SKM-1 treated with dmso at 0.1 percent for 144 hours (cell line): ENCODE results near the gene CERS6.
"Not testable (repeated sequence)": the region's sequence is repeated elsewhere in the genome, so short reads cannot be mapped to it uniquely, and the experiment has no call there.

Source experiments
- DNase-seq: peaks from one replicate; lab custom pipeline; 2025; ENCODE audit not compliant: unreplicated experiment; lab: John Stamatoyannopoulos, UW

Gene CERS6

DNA sequence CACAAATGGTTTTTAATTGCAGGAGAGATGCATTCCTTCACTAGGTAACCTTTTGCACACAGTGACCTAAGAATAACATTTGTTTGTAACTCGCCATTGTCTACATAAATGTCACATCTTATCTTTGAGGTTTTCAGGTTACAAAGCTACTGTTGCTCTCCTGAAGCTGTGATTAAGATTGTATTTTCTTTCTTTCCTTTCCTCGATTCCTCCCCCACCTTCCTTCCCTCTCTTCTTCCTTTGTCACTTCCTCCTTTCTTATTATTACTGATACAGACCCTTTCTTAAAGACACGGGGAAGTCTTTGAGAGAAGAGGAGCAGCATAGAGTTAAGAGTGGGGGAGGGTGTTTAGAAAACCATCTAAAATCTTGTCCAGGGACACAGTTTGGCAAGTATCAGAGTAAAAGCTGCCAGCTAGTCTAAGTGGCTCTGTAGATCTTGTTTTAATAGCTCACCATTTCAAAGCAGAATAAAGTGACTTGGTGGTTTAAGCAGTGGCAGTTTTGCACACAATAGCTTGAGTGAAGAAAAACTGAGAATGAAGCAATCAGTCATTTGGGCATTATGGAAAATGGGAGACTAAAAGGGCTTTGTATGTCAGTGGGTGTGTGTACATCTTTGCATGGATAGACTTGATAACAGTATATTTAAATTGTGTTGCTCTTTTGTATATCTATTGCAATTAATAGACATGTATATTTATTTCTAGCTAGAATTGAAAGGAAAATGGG is 10.9 kb downstream of the CERS6 start:
- DNase-seq, result no peak

- DNase-seq, result no peak
Observed at GRCh38 chr2:168467729-168468128, 11.7 kb downstream of the CERS6 start.

GRCh38 chr2:168468354-168468753 is 12.3 kb downstream of the CERS6 start:
- DNase-seq, result no peak

- peak; percentile 46 for DNase-seq
Observed at GRCh38 chr2:168469281-168469988, 13.4 kb downstream of the CERS6 start.

DNA sequence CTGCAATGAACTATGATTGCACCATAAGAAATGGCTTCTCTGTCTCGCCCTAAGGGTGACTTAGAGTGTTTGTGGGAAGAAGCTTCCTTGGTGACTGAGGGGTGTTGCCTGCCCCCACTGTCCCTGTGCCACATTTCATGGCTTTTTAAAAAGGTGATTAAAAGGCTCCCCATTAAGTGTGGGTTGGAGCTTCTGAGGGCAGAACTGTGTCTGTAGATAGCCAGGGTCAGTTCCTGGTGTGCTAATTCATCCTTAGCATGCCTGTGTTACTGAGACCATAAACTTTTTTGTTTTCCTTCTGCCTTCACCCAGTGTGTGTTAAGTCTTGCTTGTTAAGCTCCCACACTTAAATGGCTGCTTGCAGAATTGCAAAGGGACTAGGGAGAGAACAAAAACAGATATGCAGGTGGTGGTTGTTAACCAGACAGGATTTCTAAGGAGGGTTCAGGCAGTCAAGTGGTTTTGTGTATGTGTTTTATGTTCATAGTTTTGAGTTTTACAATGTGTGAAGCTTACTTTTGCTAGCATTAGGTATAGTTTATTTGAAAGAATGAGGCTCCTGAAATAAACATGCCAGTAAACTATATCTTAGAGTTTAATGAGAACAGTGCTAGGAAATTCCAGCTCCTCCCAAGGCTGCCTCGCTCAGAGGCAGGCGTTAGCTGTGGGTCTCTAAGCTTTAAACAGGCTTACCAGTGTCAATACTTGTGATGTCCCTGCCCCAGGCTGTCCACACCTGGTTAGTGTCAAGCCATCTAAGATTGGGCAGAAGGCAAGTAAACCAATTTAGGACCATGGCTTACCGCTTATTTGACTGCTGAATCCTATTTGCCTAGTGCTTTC is 14.5 kb downstream of the CERS6 start:
- no peak for DNase-seq

- DNase-seq, result no peak
Observed at GRCh38 chr2:168471163-168471475, 15.0 kb downstream of the CERS6 start.

- no peak for DNase-seq
Observed at GRCh38 chr2:168475636-168476035, 19.6 kb downstream of the CERS6 start.

DNA sequence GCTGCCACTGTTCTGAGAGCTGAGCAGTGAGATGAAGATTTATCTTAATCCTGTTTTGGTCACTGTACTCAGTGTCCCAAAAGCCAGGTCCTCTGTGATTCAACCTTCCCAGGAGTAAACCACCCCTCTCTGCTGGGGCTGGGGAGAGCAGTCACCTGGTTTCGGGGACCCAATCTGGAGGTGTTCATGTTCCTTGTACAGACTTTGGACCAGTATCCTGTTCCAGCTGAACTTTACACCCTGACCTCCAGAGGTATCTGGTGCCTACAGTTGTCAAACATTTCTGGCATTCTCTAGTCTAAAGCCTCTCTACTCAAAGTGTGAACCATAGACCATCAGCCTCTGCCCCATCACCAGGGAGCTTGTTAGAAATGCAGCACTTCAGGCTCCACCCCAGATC is 22.1 kb downstream of the CERS6 start:
- DNase-seq, result no peak

- no peak for DNase-seq
Observed at GRCh38 chr2:168480356-168480755, 24.3 kb downstream of the CERS6 start.

GRCh38 chr2:168480825-168481585 is 24.9 kb downstream of the CERS6 start:
- DNase-seq, result no peak

DNA sequence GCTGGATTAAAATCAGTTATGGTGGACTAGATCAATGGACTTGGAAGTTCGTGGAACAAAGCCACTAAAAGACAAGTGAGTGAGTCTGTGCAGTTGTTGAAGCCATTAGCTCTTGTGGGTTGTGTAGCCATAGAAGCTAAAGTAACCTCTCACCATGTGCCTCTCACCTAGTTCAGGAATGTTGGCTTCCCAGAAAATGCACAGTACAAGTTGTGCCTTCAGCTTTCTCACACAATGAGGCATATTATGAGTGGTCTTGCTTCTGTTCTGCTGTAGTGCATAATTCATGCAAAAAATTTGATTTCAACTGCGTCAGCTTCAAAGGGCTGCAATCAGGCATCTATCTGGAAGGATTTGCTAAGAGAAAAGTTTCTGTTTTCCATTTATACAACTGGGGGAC is 26.2 kb downstream of the CERS6 start:
- DNase-seq, result no peak

GRCh38 chr2:168482952-168483831 is 27.1 kb downstream of the CERS6 start:
- DNase-seq, result no peak

DNA sequence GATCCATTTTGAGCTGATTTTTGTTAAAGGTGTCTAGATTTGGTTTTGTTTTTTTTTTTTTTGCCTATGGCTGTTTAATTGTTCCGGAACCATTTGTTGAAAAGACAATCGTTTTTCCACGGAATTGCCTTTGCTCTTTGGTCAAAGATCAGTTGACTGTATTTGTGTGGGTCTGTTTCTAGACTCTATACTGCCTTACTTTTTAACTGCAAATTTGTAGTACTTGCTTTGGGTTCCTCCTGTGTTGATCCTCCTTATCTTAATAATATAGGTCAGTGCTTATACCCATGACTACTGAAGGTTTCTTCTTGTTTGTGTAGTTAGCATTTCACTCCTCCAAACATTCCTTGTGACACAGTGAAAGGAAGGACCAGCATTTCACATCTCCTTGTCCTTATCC is 30.4 kb downstream of the CERS6 start:
- no peak for DNase-seq

- DNase-seq, result peak; percentile 72
Observed at GRCh38 chr2:168490015-168490874, 34.2 kb downstream of the CERS6 start.

DNA sequence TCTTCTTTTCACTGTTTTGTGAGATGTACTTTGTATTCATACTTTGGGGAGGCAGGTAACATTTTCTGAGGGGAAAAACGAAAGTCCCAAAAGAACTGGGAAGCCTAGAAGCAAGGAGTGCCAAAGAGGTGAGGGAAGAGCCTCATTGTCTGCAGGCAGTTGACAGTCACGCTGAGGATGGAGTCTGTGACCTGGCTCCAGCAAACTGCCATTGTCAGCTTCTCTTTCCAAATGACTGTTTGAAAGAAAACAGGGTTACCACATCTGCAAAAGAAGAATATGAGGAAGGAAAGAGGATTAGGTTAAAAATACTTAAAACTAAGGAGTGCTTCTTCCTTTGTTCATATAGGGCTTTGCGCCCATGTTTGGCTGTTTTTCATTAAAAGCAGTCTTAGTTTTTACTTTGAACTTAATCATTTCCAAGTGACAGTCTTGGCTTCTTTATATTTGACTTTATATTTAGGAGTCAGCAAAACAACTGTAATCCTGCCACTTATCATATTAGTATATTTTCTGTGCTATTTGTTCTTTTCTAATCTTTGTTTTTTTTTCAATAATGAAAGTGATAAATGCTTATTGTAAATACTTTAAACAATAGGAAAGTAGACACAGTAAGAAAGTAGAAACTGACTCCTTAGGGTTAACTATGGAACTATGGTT is 35.0 kb downstream of the CERS6 start:
- DNase-seq, result peak; percentile 63

GRCh38 chr2:168491728-168492127 is 35.7 kb downstream of the CERS6 start:
- DNase-seq, result not testable (repeated sequence)

GRCh38 chr2:168493219-168493618 is 37.1 kb downstream of the CERS6 start:
- DNase-seq, result not testable (repeated sequence)

GRCh38 chr2:168494190-168494711 is 38.2 kb downstream of the CERS6 start:
- no peak for DNase-seq
